HL-60 (cell line): ENCODE results near the gene ETAA1.

Experiments used
- CTCF ChIP-seq: IDR thresholded peaks from one replicate; pipeline ENCODE4 v1.5.1; 2011; ENCODE audit warnings: low read length, control low read depth, inconsistent platforms; ENCODE audit not compliant: insufficient read depth
- GABPA ChIP-seq: IDR thresholded peaks from 2 replicates; pipeline ENCODE4 v1.6.1; 2012; ENCODE audit warnings: low read depth
- POLR2AphosphoS5 ChIP-seq: IDR thresholded peaks from 2 replicates; pipeline ENCODE4 v1.6.1; 2012; ENCODE audit warnings: low read depth

DNA sequence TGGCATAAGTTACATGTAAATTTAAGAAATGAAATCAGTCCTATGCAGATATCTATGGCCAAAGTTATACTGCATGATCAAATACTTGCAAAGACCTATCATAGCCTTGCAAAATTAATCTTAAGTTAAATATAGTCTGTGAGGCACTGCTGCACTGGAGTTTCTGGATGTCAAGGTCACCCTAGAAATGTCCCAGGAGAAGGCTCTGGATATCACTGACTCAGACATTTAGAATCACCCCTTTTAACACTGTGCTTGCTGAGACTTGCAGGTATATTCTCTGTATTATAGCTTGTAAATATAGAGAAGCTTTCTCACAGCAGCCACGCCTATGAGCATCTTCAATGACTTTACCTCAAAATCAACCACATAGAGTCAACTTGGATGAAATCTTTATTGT lies 51.5 kb downstream of the ETAA1 start:
- TF ChIP-seq CTCF (no peak), GABPA (no peak), POLR2AphosphoS5 (no peak)
